Neural cell (in vitro differentiated cells): Measurements from ENCODE around the gene WDR91. TPM values are rescaled to one million over a fixed set of nuclear protein-coding genes. Genes with fewer than 3 reads are reported as not detected.

Experiments
- H2AFZ ChIP-seq: fragments of 200-600, 300-800 bp; sonication (generic), shearing (Covaris generic); 2 replicates; pipeline ENCODE4 v1.6.0; 2014; ENCODE audit warnings: low read depth, mild to moderate bottlenecking, antibody characterized with exemption, low read length, moderate library complexity
- H3F3A ChIP-seq: fragments of 200-600 bp; shearing (Covaris generic); 2 replicates; pipeline ENCODE4 v1.6.1; 2016; ENCODE audit warnings: mild to moderate bottlenecking, moderate library complexity, mixed read lengths, antibody characterized with exemption, low read length; ENCODE audit not compliant: insufficient read depth, poor library complexity, severe bottlenecking
- H3K27ac ChIP-seq: fragments of 200-600, 300-800 bp; sonication (generic), shearing (Covaris generic); 2 replicates; pipeline ENCODE4 v1.5.1; 2014; ENCODE audit warnings: mild to moderate bottlenecking, low read length, moderate library complexity
- H3K27me3 ChIP-seq: fragments of 300-800, 200-600 bp; sonication (generic), shearing (Covaris generic); 2 replicates; pipeline ENCODE4 v1.6.0; 2014; ENCODE audit warnings: mild to moderate bottlenecking, low read depth, low read length, moderate library complexity; ENCODE audit not compliant: insufficient read depth
- H3K36me3 ChIP-seq: fragments of 300-800, 200-600 bp; sonication (generic), shearing (Covaris generic); 2 replicates; pipeline ENCODE4 v1.5.1; 2014; ENCODE audit warnings: mild to moderate bottlenecking, antibody characterized with exemption, low read length, moderate library complexity; ENCODE audit not compliant: insufficient read depth
- H3K4me2 ChIP-seq: fragments of 300-800, 200-600 bp; sonication (generic), shearing (Covaris generic); 2 replicates; pipeline ENCODE4 v1.6.0; 2014; ENCODE audit warnings: mild to moderate bottlenecking, low read length
- H3K4me3 ChIP-seq: fragments of 300-800, 200-600 bp; sonication (generic), shearing (Covaris generic); 2 replicates; pipeline ENCODE4 v1.5.1; 2014; ENCODE audit warnings: mild to moderate bottlenecking, low read length, moderate library complexity
- H3K79me2 ChIP-seq: fragments of 200-600 bp; shearing (Covaris generic); replicated peaks from 2 replicates; pipeline ENCODE4 v1.6.0; 2014; ENCODE audit warnings: mild to moderate bottlenecking, low read length, moderate library complexity; ENCODE audit not compliant: insufficient read depth
- H3K9ac ChIP-seq: fragments of 300-800, 200-600 bp; sonication (generic), shearing (Covaris generic); 2 replicates; pipeline ENCODE4 v1.6.1; 2016; ENCODE audit warnings: mild to moderate bottlenecking, low read length, mixed read lengths
- H3K9me2 ChIP-seq: fragments of 200-600 bp; shearing (Covaris generic); 2 replicates; pipeline ENCODE4 v1.6.1; 2016; ENCODE audit warnings: mild to moderate bottlenecking, low read length, mixed read lengths; ENCODE audit not compliant: insufficient read depth
- H3K9me3 ChIP-seq: fragments of 200-600, 300-800 bp; sonication (generic), shearing (Covaris generic); 2 replicates; pipeline ENCODE4 v1.6.1; 2016; ENCODE audit warnings: mild to moderate bottlenecking, mixed run types, low read length, moderate library complexity, mixed read lengths
- H4K20me1 ChIP-seq: fragments of 200-600 bp; shearing (Covaris generic); 2 replicates; pipeline ENCODE4 v1.6.1; 2016; ENCODE audit warnings: mild to moderate bottlenecking, mixed run types; ENCODE audit not compliant: insufficient read depth
- EP300 ChIP-seq: fragments of 450-650 bp; conservative IDR thresholded peaks from 2 replicates; pipeline ENCODE4 v1.6.1; 2014; ENCODE audit warnings: antibody characterized with exemption, mild to moderate bottlenecking, moderate library complexity; ENCODE audit not compliant: poor library complexity, severe bottlenecking
- EZH2 ChIP-seq: fragments of 200-600, 300-800 bp; shearing (Covaris generic), sonication (generic); IDR thresholded peaks from 2 replicates; pipeline ENCODE4 v1.6.1; 2014; ENCODE audit warnings: antibody characterized with exemption, low read length, borderline replicate concordance, mild to moderate bottlenecking; ENCODE audit not compliant: insufficient read depth, poor library complexity, severe bottlenecking
- MXI1 ChIP-seq: fragments of 450-650 bp; conservative IDR thresholded peaks from 2 replicates; pipeline ENCODE4 v1.6.1; 2014; ENCODE audit warnings: antibody characterized with exemption, mild to moderate bottlenecking; ENCODE audit not compliant: poor library complexity, severe bottlenecking
- POLR2AphosphoS5 ChIP-seq: IDR thresholded peaks from 2 replicates; pipeline ENCODE4 v1.6.1; 2012
- RAD21 ChIP-seq: fragments of 450-650 bp; conservative IDR thresholded peaks from 2 replicates; pipeline ENCODE4 v1.6.1; 2014; ENCODE audit warnings: antibody characterized with exemption, mild to moderate bottlenecking, moderate library complexity
- SMC3 ChIP-seq: fragments of 450-650 bp; conservative IDR thresholded peaks from 2 replicates; pipeline ENCODE4 v1.6.1; 2014; ENCODE audit warnings: antibody characterized with exemption, mild to moderate bottlenecking, moderate library complexity; ENCODE audit not compliant: poor library complexity
- polyA plus RNA-seq: library from polyadenylated mRNA; depleted of rRNA; stranded (reverse); fragments of >200 nt; gene quantifications from 2 replicates; pipeline ENCODE4 v1.2.3, GENCODE V29; 2014
- TF ChIP-seq, protein P1 (sequence below): fragments of 450-650 bp; IDR thresholded peaks from 2 replicates; pipeline ENCODE4 v1.5.1; 2014; ENCODE audit warnings: antibody characterized with exemption, mild to moderate bottlenecking, moderate library complexity; ENCODE audit not compliant: poor library complexity, severe bottlenecking
- TF ChIP-seq, protein P2 (sequence below): IDR thresholded peaks from 2 replicates; pipeline ENCODE4 v1.6.1; 2012; ENCODE audit warnings: borderline replicate concordance

The WDR91 gene
- polyA plus RNA-seq, 1 donor from 2014 or later: 17.7 TPM

DNA sequence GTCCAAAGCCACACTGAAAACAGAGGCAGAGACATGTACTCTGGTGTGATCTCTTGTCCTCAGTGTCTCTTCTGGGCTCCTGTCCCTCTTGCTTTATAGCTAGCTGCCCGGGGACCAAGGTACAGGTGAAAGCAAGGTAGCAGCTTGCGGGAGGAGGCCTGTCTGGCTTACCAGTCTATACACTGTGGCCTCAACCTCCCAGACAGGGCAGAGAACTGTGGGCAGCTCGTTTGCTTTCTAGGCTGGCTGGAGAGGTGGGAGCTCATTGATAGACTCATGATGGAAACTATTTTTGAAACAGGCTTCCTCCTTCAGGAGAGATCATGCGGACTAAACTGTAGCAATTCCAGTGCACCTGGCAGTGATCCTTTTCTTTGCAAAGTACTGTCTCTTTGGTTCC lies 45.5 kb downstream of the WDR91 start:
- no peak overlapping the region for H3K4me2 ChIP-seq
- no peak overlapping the region for H3K4me3 ChIP-seq
- TF ChIP-seq EZH2 (no peak), RAD21 (no peak), MXI1 (no peak), SMC3 (no peak), POLR2AphosphoS5 (no peak)
- TF ChIP-seq, protein P1, sequence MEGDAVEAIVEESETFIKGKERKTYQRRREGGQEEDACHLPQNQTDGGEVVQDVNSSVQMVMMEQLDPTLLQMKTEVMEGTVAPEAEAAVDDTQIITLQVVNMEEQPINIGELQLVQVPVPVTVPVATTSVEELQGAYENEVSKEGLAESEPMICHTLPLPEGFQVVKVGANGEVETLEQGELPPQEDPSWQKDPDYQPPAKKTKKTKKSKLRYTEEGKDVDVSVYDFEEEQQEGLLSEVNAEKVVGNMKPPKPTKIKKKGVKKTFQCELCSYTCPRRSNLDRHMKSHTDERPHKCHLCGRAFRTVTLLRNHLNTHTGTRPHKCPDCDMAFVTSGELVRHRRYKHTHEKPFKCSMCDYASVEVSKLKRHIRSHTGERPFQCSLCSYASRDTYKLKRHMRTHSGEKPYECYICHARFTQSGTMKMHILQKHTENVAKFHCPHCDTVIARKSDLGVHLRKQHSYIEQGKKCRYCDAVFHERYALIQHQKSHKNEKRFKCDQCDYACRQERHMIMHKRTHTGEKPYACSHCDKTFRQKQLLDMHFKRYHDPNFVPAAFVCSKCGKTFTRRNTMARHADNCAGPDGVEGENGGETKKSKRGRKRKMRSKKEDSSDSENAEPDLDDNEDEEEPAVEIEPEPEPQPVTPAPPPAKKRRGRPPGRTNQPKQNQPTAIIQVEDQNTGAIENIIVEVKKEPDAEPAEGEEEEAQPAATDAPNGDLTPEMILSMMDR: no peak
- TF ChIP-seq, protein P2, sequence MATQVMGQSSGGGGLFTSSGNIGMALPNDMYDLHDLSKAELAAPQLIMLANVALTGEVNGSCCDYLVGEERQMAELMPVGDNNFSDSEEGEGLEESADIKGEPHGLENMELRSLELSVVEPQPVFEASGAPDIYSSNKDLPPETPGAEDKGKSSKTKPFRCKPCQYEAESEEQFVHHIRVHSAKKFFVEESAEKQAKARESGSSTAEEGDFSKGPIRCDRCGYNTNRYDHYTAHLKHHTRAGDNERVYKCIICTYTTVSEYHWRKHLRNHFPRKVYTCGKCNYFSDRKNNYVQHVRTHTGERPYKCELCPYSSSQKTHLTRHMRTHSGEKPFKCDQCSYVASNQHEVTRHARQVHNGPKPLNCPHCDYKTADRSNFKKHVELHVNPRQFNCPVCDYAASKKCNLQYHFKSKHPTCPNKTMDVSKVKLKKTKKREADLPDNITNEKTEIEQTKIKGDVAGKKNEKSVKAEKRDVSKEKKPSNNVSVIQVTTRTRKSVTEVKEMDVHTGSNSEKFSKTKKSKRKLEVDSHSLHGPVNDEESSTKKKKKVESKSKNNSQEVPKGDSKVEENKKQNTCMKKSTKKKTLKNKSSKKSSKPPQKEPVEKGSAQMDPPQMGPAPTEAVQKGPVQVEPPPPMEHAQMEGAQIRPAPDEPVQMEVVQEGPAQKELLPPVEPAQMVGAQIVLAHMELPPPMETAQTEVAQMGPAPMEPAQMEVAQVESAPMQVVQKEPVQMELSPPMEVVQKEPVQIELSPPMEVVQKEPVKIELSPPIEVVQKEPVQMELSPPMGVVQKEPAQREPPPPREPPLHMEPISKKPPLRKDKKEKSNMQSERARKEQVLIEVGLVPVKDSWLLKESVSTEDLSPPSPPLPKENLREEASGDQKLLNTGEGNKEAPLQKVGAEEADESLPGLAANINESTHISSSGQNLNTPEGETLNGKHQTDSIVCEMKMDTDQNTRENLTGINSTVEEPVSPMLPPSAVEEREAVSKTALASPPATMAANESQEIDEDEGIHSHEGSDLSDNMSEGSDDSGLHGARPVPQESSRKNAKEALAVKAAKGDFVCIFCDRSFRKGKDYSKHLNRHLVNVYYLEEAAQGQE: no peak
- no peaks in the 10 kb centered on the region for H3F3A ChIP-seq
- no peaks in the 10 kb centered on the region for H3K9me3 ChIP-seq
- H3K79me2 ChIP-seq: peaks cover 8% of the 10 kb centered on the region
- H3K9me2 ChIP-seq: no peaks in the 10 kb centered on the region
- H3K27me3 ChIP-seq: no peaks in the 10 kb centered on the region
- H3K9ac ChIP-seq: no peak overlapping the region
- no peak overlapping the region for H2AFZ ChIP-seq
- no peak overlapping the region for H3K27ac ChIP-seq
- H4K20me1 ChIP-seq: no peaks in the 10 kb centered on the region
- no peaks in the 10 kb centered on the region for H3K36me3 ChIP-seq

DNA sequence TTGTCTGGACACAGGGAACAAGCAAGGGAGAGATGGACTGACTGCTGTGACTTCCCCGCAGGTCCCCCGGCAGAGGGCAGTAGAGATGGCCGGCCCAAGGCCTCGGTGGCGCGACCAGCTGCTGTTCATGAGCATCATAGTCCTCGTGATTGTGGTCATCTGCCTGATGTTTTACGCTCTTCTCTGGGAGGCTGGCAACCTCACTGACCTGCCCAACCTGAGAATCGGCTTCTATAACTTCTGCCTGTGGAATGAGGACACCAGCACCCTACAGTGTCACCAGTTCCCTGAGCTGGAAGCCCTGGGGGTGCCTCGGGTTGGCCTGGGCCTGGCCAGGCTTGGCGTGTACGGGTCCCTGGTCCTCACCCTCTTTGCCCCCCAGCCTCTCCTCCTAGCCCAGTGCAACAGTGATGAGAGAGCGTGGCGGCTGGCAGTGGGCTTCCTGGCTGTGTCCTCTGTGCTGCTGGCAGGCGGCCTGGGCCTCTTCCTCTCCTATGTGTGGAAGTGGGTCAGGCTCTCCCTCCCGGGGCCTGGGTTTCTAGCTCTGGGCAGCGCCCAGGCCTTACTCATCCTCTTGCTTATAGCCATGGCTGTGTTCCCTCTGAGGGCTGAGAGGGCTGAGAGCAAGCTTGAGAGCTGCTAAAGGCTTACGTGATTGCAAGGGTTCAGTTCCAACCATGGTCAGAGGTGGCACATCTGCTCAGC lies 46.8 kb downstream of the WDR91 start:
- Histone ChIP-seq H3F3A (no peaks in the 10 kb centered on the region), H3K4me2 (no peak overlapping the region), H3K79me2 (peaks cover 4% of the 10 kb centered on the region), H4K20me1 (no peaks in the 10 kb centered on the region), H3K9me2 (no peaks in the 10 kb centered on the region), H2AFZ (no peak overlapping the region), H3K4me3 (no peak overlapping the region), H3K9ac (no peak overlapping the region), H3K27ac (no peak overlapping the region), H3K27me3 (no peaks in the 10 kb centered on the region), H3K36me3 (no peaks in the 10 kb centered on the region), H3K9me3 (no peaks in the 10 kb centered on the region)
- TF ChIP-seq MXI1: no peak
- no peak for TF ChIP-seq EP300
- no peak for TF ChIP-seq RAD21
- no peak for TF ChIP-seq EZH2
- TF ChIP-seq POLR2AphosphoS5: no peak
- TF ChIP-seq, protein P2: no peak
- TF ChIP-seq SMC3: no peak
